Breast epithelium (tissue), 4 donors: ENCODE measurements around the gene POGLUT2. TPM values are rescaled to one million over a fixed set of nuclear protein-coding genes. Genes with fewer than 3 reads are reported as not detected.

Source experiments
- DNase-seq, 2 donors: peaks; one replicate each; pipeline ENCODE4 v3.0.0-alpha.2; 2019; ENCODE audit warnings: low spot score in 2 of 2
- H3K27ac ChIP-seq, 2 donors: fragments of 200-600 bp; sonication (generic) in 1 of 2; one replicate each; pipeline ENCODE4 v1.5.1; 2016 to 2019; ENCODE audit warnings: mild to moderate bottlenecking in 1 of 2
- H3K27me3 ChIP-seq, 2 donors: fragments of 200-600 bp; sonication (generic) in 1 of 2; one replicate each; pipeline versions ENCODE4 v1.5.1 to v1.6.0; 2017 to 2019; ENCODE audit warnings: control low read depth in 1 of 2, mild to moderate bottlenecking in 1 of 2
- H3K36me3 ChIP-seq: fragments of 200-600 bp; one replicate; pipeline ENCODE4 v1.5.1; 2019
- H3K4me1 ChIP-seq, 2 donors: fragments of 200-600 bp; sonication (generic); one replicate each; pipeline ENCODE4 v1.5.1; 2016 to 2019; ENCODE audit warnings: control low read depth in 1 of 2
- H3K4me3 ChIP-seq, 3 donors: fragments of 200-600 bp; sonication (generic); 1 replicate in 2 of 3; 2 replicates in 1 of 3; pipeline ENCODE4 v1.5.1; 2016 to 2019; ENCODE audit warnings: mild to moderate bottlenecking in 3 of 3, moderate library complexity in 2 of 3
- H3K9me3 ChIP-seq, 2 donors: fragments of 200-600 bp; sonication (generic) in 1 of 2; one replicate each; pipeline ENCODE4 v1.5.1; 2016 to 2019; ENCODE audit warnings: control low read depth in 1 of 2
- CTCF ChIP-seq, 3 donors: fragments of 450-650 bp; IDR thresholded peaks; one replicate each; pipeline ENCODE4 v1.5.1; 2016 to 2017; ENCODE audit warnings: antibody characterized with exemption in 3 of 3, mild to moderate bottlenecking in 3 of 3, moderate library complexity in 3 of 3
- POLR2A ChIP-seq: fragments of 450-650 bp; IDR thresholded peaks from one replicate; pipeline ENCODE4 v1.6.1; 2016; ENCODE audit warnings: antibody characterized with exemption, mild to moderate bottlenecking, moderate library complexity
- POLR2AphosphoS5 ChIP-seq, 3 donors: sonication (generic); formaldehyde crosslinking; IDR thresholded peaks; one replicate each; pipeline ENCODE4 v1.6.1; 2017; ENCODE audit warnings: antibody characterized with exemption in 3 of 3
- intact Hi-C: fragments of 100-400 bp; cut with DNase I; formaldehyde crosslinking; loops from one replicate; pipeline ENCODE4 v1.15.1; 2023; ENCODE audit warnings: low total_unique reads
- total RNA-seq, 3 donors: library from RNA; depleted of rRNA; stranded (reverse); fragments of >200 nt; gene quantifications; one replicate each; pipeline ENCODE4 v1.1.0, GENCODE V29; 2016

The POGLUT2 gene
- total RNA-seq, 3 donors from 2014 or later: 3.2 to 5.9 (median 5.9) TPM

GRCh38 chr13:102830646-102831045 is 31.9 kb upstream of the POGLUT2 start:
- intact Hi-C loops: no loop called here
- TF ChIP-seq POLR2A (no peak), POLR2AphosphoS5 (IDR thresholded peaks at IDR 0.05) (no peak), CTCF (IDR thresholded peaks at IDR 0.05) (no peak)
- Histone ChIP-seq H3K4me1 (no peaks in the 10 kb centered on the region), H3K4me3 (no peak overlapping the region), H3K9me3 (no peaks in the 10 kb centered on the region), H3K36me3 (no peaks in the 10 kb centered on the region), H3K27ac (no peak overlapping the region), H3K27me3 (no peaks in the 10 kb centered on the region)
- DNase-seq: no peak

GRCh38 chr13:102825921-102826706 is 27.3 kb upstream of the POGLUT2 start:
- no peak for DNase-seq
- Histone ChIP-seq H3K36me3 (no peaks in the 10 kb centered on the region), H3K9me3 (no peaks in the 10 kb centered on the region), H3K27ac (no peak overlapping the region), H3K4me3 (no peak overlapping the region), H3K4me1 (no peaks in the 10 kb centered on the region), H3K27me3 (no peaks in the 10 kb centered on the region)
- TF ChIP-seq CTCF (IDR thresholded peaks at IDR 0.05): no peak
- TF ChIP-seq POLR2A: no peak
- no peak for TF ChIP-seq POLR2AphosphoS5 (IDR thresholded peaks at IDR 0.05)
- intact Hi-C loops: no loop called here

GRCh38 chr13:102825400-102825799 is 26.6 kb upstream of the POGLUT2 start:
- intact Hi-C loops: no loop called here
- no peaks in the 10 kb centered on the region for H3K9me3 ChIP-seq
- no peak for DNase-seq
- no peaks in the 10 kb centered on the region for H3K27me3 ChIP-seq
- no peaks in the 10 kb centered on the region for H3K4me1 ChIP-seq
- peaks cover 3% of the 10 kb centered on the region for H3K36me3 ChIP-seq
- no peak overlapping the region for H3K27ac ChIP-seq
- TF ChIP-seq POLR2AphosphoS5 (IDR thresholded peaks at IDR 0.05): no peak
- no peak for TF ChIP-seq POLR2A
- no peak for TF ChIP-seq CTCF (IDR thresholded peaks at IDR 0.05)
- H3K4me3 ChIP-seq: no peak overlapping the region

DNA sequence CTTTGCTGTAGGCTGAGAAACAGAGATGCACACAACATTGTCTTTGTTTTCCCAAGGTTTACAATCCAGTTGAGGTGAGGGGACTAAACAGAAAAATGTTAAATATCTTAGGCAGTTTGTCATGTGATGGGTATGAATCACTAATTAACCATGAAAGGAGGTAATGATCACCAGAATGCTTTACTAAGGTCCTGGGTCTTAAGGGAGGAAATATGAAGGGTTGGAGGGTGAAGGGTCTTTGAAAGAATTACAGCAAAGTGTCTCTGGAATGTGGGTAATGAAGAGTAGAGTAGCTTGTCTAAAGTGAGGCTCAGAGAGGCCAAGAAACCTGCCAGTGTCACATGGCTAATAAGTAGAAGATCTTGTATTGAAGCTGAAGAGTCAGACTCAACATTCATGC is 19.1 kb upstream of the POGLUT2 start:
- Histone ChIP-seq H3K4me3 (no peak overlapping the region), H3K4me1 (no peaks in the 10 kb centered on the region), H3K27me3 (no peaks in the 10 kb centered on the region), H3K9me3 (no peaks in the 10 kb centered on the region), H3K36me3 (peaks cover 4% of the 10 kb centered on the region), H3K27ac (no peak overlapping the region)
- intact Hi-C loops: no loop called here
- TF ChIP-seq POLR2AphosphoS5 (IDR thresholded peaks at IDR 0.05): no peak
- TF ChIP-seq POLR2A: no peak
- TF ChIP-seq CTCF (IDR thresholded peaks at IDR 0.05): no peak
- DNase-seq: no peak

- Histone ChIP-seq H3K9me3 (no peaks in the 10 kb centered on the region), H3K4me1 (no peaks in the 10 kb centered on the region), H3K27ac (no peak overlapping the region), H3K36me3 (peaks cover 4% of the 10 kb centered on the region), H3K4me3 (no peak overlapping the region), H3K27me3 (no peaks in the 10 kb centered on the region)
- intact Hi-C loops: no loop called here
- DNase-seq: no peak
- TF ChIP-seq POLR2A (no peak), CTCF (IDR thresholded peaks at IDR 0.05) (no peak), POLR2AphosphoS5 (IDR thresholded peaks at IDR 0.05) (no peak)
Measured at GRCh38 chr13:102817241-102817640, 18.5 kb upstream of the POGLUT2 start.
